ENCODE measurements around the gene PDE4D.
"Not testable (repeated sequence)": the region's sequence is repeated elsewhere in the genome, so short reads cannot be mapped to it uniquely, and the experiment has no call there.

Gene PDE4D

DNA sequence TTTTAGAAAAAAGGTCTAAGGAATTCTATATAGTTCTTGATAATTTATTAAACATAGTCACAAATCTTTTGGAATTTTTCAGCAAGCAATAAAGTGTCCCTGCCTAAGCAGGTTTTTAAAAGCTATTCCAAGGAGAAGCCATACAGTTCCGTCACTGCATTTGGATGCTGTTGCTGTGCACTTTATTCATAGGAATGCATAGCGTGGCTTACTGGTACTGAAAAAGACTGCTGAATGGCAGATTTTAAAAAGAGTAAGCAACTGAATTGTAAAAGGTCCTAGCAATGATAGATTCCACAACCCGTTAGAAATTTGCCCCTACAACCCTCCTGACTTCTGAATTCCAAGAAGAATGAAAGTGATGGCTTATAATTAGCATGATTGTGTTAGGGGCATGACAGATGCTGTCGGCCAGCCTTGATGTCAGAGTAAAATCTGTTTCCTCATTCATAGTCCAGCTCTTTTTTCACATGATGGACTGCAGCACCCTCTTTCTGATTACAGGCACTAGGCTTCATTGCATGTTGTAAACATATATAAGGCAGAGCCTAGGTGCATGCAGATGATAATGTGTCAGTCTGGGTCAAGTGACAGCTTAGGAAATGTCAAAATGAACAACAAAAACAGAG lies 227.0 kb downstream of the PDE4D start:
- no peak for DNase-seq (ENCODE audit: low spot score)
- Histone ChIP-seq H3K4me3 (no peak overlapping the region), H3K27ac (no peak overlapping the region)
- no peak for TF ChIP-seq CTCF (IDR thresholded peaks at IDR 0.05)

DNA sequence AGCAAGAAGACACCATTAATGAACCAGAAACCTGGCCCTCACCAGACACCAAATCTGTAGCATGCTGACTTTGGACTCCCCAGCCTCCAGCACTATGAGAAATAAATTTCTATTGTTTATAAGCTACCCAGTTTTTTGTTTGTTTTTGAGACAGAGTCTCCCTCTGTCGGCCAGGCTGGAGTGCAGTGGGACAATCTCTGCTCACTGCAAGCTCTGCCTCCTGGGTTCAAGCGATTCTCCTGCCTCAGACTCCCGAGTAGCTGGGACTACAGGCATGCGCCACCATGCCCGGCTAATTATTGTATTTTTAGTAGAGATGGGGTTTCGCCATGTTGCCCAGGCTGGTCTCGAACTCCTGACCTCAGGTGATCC lies 227.7 kb downstream of the PDE4D start:
- not testable (repeated sequence) for DNase-seq (ENCODE audit: low spot score); H3K4me3 ChIP-seq; H3K27ac ChIP-seq

- DNase-seq (ENCODE audit: low spot score): no peak
- TF ChIP-seq CTCF (IDR thresholded peaks at IDR 0.05): no peak
- H3K4me3 ChIP-seq: no peak overlapping the region
- H3K27ac ChIP-seq: no peak overlapping the region
Measured at GRCh38 chr5:59665086-59665831, 228.3 kb downstream of the PDE4D start.

DNA sequence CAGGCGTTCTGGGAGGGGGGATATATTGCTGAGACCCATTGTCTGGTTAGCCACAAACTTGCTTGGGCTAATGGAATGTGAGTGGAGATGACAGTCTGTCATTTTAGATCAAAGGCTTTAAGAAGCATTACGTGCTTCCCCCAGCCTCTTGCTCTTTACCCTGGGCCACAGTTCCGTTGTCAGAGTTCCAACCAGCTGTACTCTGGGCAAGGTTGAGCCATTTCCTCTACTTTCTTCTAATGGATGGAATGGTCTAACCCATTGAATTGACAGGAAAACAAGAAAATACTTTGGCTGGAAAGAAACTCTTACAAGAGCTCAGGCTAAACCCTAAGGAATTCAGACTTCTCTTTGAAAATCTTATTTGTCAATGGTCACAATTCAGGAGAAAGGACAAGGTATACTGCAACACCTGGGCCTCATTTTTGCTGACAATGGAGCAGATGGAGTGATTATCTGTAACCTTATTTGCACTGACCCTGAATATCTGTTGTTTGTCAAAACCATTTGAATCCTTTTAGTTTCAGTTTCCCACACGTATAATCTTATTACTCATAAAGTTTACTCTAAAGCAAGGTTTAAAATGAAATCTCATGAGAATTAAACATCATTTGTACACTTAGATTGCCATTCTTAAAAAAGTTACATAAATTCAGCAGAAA lies 231.4 kb downstream of the PDE4D start:
- no peak overlapping the region for H3K27ac ChIP-seq
- no peak for TF ChIP-seq CTCF (IDR thresholded peaks at IDR 0.05)
- DNase-seq (ENCODE audit: low spot score): no peak
- peak overlapping the region; percentile 21 for H3K4me3 ChIP-seq

DNA sequence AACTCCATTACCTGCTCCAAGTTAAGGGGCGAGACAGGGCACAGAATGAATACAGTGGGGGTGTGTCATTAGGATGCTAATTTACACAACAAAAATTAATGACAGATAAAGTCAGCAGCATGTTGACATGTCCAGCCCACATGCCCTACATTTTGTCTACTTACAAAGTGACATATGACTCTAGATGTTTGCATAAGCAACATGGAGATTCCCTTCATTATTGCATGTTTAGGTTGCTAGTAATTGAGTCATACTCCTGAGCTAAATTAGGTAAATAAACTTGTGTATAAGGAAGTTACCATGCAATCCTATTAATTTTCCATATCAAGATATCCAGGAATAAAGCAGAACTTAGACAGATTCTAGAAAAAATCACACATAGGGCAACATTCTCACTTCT lies 232.2 kb downstream of the PDE4D start:
- no peak for DNase-seq (ENCODE audit: low spot score)

GRCh38 chr5:59660737-59661136 lies 232.8 kb downstream of the PDE4D start:
- Histone ChIP-seq H3K4me3 (no peak overlapping the region), H3K27ac (no peak overlapping the region)
- no peak for DNase-seq (ENCODE audit: low spot score)
- TF ChIP-seq CTCF (IDR thresholded peaks at IDR 0.05): no peak

More for the DNA sequence above, 232.2 kb downstream of the PDE4D start:
- TF ChIP-seq CTCF (IDR thresholded peaks at IDR 0.05): no peak
- Histone ChIP-seq H3K27ac (no peak overlapping the region), H3K4me3 (no peak overlapping the region)

- DNase-seq (ENCODE audit: low spot score): no peak
- H3K27ac ChIP-seq: no peak overlapping the region
- no peak for TF ChIP-seq CTCF (IDR thresholded peaks at IDR 0.05)
Measured at GRCh38 chr5:59656351-59657254, 236.9 kb downstream of the PDE4D start.

More at GRCh38 chr5:59656351-59657254, 236.9 kb downstream of the PDE4D start:
- H3K4me3 ChIP-seq: no peak overlapping the region
